Measurements from ENCODE around the gene CALHM3. TPM values are rescaled to one million over a fixed set of nuclear protein-coding genes. Genes with fewer than 3 reads are reported as not detected.
A peak's percentile ranks its signal among the peaks of the same experiment; 100 is the strongest.

Gene CALHM3
- total and polyA plus RNA-seq, 2 of the 13 experiments (the other 11 are each of a cell fraction or from before 2014, with no cell fraction given), result not detected

GRCh38 chr10:103504181-103504783 lies 25.2 kb upstream of the CALHM3 start (continued):
- no peak for TF ChIP-seq RARG (CRISPR knock-in tag; IDR thresholded peaks at IDR 0.05; ENCODE audit: low read depth)
- peak; percentile 43; the same call in 1 of the 2 replicates for TF ChIP-seq HOXA3 (CRISPR knock-in tag; IDR thresholded peaks at IDR 0.05)
- no peak for TF ChIP-seq NCOA1 (CRISPR knock-in tag; IDR thresholded peaks at IDR 0.05)
- 0 out of 2 replicates have a peak, but pooled peaks have one; percentile 48 for TF ChIP-seq ZBTB26 (CRISPR knock-in tag; IDR thresholded peaks at IDR 0.05; ENCODE audit: borderline replicate concordance)
- 0 out of 2 replicates have a peak, but pooled peaks have one; percentile 36 for TF ChIP-seq SIN3A (IDR thresholded peaks at IDR 0.05; ENCODE audit: borderline replicate concordance, low read depth, low read length)
- TF ChIP-seq TFAP4 (IDR thresholded peaks at IDR 0.05; ENCODE audit: borderline replicate concordance, low read depth), result peak; percentile 38; the same call in 1 of the 2 replicates
- no peak for TF ChIP-seq ZC3H4 (CRISPR knock-in tag; IDR thresholded peaks at IDR 0.05; ENCODE audit: borderline replicate concordance)
- no peak for TF ChIP-seq ZFP82 (CRISPR knock-in tag; IDR thresholded peaks at IDR 0.05; ENCODE audit: borderline replicate concordance)
- no peak for TF ChIP-seq ZNF367 (CRISPR knock-in tag; IDR thresholded peaks at IDR 0.05; ENCODE audit: borderline replicate concordance)
- TF ChIP-seq NCOA5 (CRISPR knock-in tag; IDR thresholded peaks at IDR 0.05), result no peak
- TF ChIP-seq ZNF780A (CRISPR knock-in tag; IDR thresholded peaks at IDR 0.05), result no peak
- peak; percentile 65 for TF ChIP-seq KAT8 (CRISPR knock-in tag; IDR thresholded peaks at IDR 0.05)
- no peak for TF ChIP-seq ZNF432 (CRISPR knock-in tag; IDR thresholded peaks at IDR 0.05; ENCODE audit: borderline replicate concordance)
- no peak for TF ChIP-seq MED13 (CRISPR knock-in tag; IDR thresholded peaks at IDR 0.05)
- TF ChIP-seq ZKSCAN8 (CRISPR knock-in tag; IDR thresholded peaks at IDR 0.05; ENCODE audit: borderline replicate concordance), result peak; percentile 87; the same call in 1 of the 2 replicates
- peak; percentile 64; the same call in 1 of the 2 replicates for TF ChIP-seq FOXP1 (IDR thresholded peaks at IDR 0.05)
- TF ChIP-seq FOXP1 (CRISPR knock-in tag; IDR thresholded peaks at IDR 0.05), result peak; percentile 87
- no peak for TF ChIP-seq THAP7 (CRISPR knock-in tag; IDR thresholded peaks at IDR 0.05)
- peak in 1 of 2 experiments; percentile 60; a peak in 2 of 4 replicates for TF ChIP-seq EP300 (IDR thresholded peaks at IDR 0.05; ENCODE audit: low read depth in 2 of 2, low read length in 2 of 2)
- TF ChIP-seq EP300 (CRISPR knock-in tag; IDR thresholded peaks at IDR 0.05; ENCODE audit: borderline replicate concordance), result peak; percentile 72
- TF ChIP-seq ZSCAN31 (CRISPR knock-in tag; IDR thresholded peaks at IDR 0.05; ENCODE audit: low read depth), result no peak
- peak; percentile 54; the same call in 1 of the 2 replicates for TF ChIP-seq LCORL (IDR thresholded peaks at IDR 0.05)
- TF ChIP-seq LCORL (CRISPR knock-in tag; IDR thresholded peaks at IDR 0.05), result peak; percentile 46; the same call in 1 of the 2 replicates
- TF ChIP-seq FIP1L1 (IDR thresholded peaks at IDR 0.05; ENCODE audit: borderline replicate concordance, insufficient read depth, low read depth, low read length), result no peak
- TF ChIP-seq ZNF256 (CRISPR knock-in tag; conservative IDR thresholded peaks at IDR 0.05), result no peak
